H1 (cell line): ENCODE data around the gene PRICKLE2. TPM values are rescaled to one million over a fixed set of nuclear protein-coding genes. Genes with fewer than 3 reads are reported as not detected.

Source experiments
- ASH2L ChIP-seq: fragments of 200-600, 300-600 bp; sonication (generic); IDR thresholded peaks from one replicate; pipeline ENCODE4 v1.7.1; 2017; ENCODE audit warnings: low read length
- EGR1 ChIP-seq: IDR thresholded peaks from 2 replicates; pipeline ENCODE4 v1.6.1; 2011; ENCODE audit warnings: low read depth, low read length, borderline replicate concordance
- SRF ChIP-seq: IDR thresholded peaks from 2 replicates; pipeline ENCODE4 v1.6.1; 2011; ENCODE audit warnings: mild to moderate bottlenecking, low read depth, low read length, moderate library complexity
- TBP ChIP-seq: IDR thresholded peaks from 2 replicates; pipeline ENCODE4 v1.6.1; 2011; ENCODE audit warnings: low read depth, low read length, improper control_type of control experiment
- polyA plus RNA-seq, 7 experiments: library from polyadenylated mRNA; depleted of rRNA in 3 of 7; stranded (reverse) in 5 of 7; unstranded in 2 of 7; fragments of >200 nt in 5 of 7; fragments of 200-250 nt in 2 of 7; gene quantifications; 1 replicate in 5 of 7; 2 replicates in 1 of 7; 4 replicates in 1 of 7; pipeline versions ENCODE4 v1.2.1 to v1.2.3, GENCODE V29; 2011 to 2013; ENCODE audit warnings: missing spikeins in 2 of 7, mixed read lengths in 2 of 7
- total RNA-seq: library from RNA; stranded (reverse); fragmentation: NEBNext Ultra II Directional; extraction: Animal tissue kit (Norgen Biotek cat#: 25700); gene quantifications from 2 replicates; pipeline ENCODE4 v1.2.1, GENCODE V29; 2021
- TF ChIP-seq, protein P1 (sequence below): IDR thresholded peaks from 2 replicates; pipeline ENCODE4 v1.6.1; 2011; ENCODE audit warnings: low read depth, mild to moderate bottlenecking, low read length; ENCODE audit not compliant: insufficient read depth
- TF ChIP-seq, protein P2 (sequence below): fragments of 300-600 bp; sonication (generic); IDR thresholded peaks from 2 replicates; pipeline ENCODE4 v1.7.1; 2012; ENCODE audit warnings: low read length, moderate library complexity, mild to moderate bottlenecking, inconsistent platforms; ENCODE audit not compliant: insufficient replicate concordance

PRICKLE2 gene
- total and polyA plus RNA-seq, 2 of the 8 experiments (the other 6 are each of a cell fraction or from before 2014, with no cell fraction given): 2.9 to 8.0 TPM

DNA sequence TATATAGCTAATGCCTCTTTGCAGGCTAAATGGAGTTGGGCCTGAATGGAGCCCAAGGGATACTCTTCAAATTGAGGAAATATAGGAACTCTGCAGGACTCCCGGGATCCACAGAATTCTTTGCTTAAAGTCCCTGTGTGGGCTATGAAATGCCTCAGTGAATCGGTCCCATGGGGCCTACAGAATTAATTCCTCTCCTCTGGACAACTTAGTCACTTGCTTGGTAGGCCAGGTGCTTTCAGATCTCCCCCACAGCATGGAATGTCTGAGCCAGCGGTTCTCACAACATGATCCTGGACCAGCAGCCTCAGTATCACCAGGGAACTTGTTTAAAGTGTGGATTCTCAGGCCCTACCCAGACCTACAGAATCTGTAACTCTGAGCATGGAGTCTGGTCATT lies 15.1 kb upstream of the PRICKLE2 start (continued):
- TF ChIP-seq, protein P1, sequence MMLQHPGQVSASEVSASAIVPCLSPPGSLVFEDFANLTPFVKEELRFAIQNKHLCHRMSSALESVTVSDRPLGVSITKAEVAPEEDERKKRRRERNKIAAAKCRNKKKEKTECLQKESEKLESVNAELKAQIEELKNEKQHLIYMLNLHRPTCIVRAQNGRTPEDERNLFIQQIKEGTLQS: no peak
- TF ChIP-seq, protein P2, sequence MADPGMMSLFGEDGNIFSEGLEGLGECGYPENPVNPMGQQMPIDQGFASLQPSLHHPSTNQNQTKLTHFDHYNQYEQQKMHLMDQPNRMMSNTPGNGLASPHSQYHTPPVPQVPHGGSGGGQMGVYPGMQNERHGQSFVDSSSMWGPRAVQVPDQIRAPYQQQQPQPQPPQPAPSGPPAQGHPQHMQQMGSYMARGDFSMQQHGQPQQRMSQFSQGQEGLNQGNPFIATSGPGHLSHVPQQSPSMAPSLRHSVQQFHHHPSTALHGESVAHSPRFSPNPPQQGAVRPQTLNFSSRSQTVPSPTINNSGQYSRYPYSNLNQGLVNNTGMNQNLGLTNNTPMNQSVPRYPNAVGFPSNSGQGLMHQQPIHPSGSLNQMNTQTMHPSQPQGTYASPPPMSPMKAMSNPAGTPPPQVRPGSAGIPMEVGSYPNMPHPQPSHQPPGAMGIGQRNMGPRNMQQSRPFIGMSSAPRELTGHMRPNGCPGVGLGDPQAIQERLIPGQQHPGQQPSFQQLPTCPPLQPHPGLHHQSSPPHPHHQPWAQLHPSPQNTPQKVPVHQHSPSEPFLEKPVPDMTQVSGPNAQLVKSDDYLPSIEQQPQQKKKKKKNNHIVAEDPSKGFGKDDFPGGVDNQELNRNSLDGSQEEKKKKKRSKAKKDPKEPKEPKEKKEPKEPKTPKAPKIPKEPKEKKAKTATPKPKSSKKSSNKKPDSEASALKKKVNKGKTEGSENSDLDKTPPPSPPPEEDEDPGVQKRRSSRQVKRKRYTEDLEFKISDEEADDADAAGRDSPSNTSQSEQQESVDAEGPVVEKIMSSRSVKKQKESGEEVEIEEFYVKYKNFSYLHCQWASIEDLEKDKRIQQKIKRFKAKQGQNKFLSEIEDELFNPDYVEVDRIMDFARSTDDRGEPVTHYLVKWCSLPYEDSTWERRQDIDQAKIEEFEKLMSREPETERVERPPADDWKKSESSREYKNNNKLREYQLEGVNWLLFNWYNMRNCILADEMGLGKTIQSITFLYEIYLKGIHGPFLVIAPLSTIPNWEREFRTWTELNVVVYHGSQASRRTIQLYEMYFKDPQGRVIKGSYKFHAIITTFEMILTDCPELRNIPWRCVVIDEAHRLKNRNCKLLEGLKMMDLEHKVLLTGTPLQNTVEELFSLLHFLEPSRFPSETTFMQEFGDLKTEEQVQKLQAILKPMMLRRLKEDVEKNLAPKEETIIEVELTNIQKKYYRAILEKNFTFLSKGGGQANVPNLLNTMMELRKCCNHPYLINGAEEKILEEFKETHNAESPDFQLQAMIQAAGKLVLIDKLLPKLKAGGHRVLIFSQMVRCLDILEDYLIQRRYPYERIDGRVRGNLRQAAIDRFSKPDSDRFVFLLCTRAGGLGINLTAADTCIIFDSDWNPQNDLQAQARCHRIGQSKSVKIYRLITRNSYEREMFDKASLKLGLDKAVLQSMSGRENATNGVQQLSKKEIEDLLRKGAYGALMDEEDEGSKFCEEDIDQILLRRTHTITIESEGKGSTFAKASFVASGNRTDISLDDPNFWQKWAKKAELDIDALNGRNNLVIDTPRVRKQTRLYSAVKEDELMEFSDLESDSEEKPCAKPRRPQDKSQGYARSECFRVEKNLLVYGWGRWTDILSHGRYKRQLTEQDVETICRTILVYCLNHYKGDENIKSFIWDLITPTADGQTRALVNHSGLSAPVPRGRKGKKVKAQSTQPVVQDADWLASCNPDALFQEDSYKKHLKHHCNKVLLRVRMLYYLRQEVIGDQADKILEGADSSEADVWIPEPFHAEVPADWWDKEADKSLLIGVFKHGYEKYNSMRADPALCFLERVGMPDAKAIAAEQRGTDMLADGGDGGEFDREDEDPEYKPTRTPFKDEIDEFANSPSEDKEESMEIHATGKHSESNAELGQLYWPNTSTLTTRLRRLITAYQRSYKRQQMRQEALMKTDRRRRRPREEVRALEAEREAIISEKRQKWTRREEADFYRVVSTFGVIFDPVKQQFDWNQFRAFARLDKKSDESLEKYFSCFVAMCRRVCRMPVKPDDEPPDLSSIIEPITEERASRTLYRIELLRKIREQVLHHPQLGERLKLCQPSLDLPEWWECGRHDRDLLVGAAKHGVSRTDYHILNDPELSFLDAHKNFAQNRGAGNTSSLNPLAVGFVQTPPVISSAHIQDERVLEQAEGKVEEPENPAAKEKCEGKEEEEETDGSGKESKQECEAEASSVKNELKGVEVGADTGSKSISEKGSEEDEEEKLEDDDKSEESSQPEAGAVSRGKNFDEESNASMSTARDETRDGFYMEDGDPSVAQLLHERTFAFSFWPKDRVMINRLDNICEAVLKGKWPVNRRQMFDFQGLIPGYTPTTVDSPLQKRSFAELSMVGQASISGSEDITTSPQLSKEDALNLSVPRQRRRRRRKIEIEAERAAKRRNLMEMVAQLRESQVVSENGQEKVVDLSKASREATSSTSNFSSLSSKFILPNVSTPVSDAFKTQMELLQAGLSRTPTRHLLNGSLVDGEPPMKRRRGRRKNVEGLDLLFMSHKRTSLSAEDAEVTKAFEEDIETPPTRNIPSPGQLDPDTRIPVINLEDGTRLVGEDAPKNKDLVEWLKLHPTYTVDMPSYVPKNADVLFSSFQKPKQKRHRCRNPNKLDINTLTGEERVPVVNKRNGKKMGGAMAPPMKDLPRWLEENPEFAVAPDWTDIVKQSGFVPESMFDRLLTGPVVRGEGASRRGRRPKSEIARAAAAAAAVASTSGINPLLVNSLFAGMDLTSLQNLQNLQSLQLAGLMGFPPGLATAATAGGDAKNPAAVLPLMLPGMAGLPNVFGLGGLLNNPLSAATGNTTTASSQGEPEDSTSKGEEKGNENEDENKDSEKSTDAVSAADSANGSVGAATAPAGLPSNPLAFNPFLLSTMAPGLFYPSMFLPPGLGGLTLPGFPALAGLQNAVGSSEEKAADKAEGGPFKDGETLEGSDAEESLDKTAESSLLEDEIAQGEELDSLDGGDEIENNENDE: no peak
- TF ChIP-seq SRF: no peak
- no peak for TF ChIP-seq TBP
- TF ChIP-seq EGR1: no peak
- no peak for TF ChIP-seq ASH2L
- TF ChIP-seq, all 59 proteins: peak for 0
